ENCODE measurements around the gene NDC1.
A peak's percentile ranks its signal among the peaks of the same experiment; 100 is the strongest.
"Not testable (repeated sequence)": the region's sequence is repeated elsewhere in the genome, so short reads cannot be mapped to it uniquely, and the experiment has no call there.

The NDC1 gene, protein sequence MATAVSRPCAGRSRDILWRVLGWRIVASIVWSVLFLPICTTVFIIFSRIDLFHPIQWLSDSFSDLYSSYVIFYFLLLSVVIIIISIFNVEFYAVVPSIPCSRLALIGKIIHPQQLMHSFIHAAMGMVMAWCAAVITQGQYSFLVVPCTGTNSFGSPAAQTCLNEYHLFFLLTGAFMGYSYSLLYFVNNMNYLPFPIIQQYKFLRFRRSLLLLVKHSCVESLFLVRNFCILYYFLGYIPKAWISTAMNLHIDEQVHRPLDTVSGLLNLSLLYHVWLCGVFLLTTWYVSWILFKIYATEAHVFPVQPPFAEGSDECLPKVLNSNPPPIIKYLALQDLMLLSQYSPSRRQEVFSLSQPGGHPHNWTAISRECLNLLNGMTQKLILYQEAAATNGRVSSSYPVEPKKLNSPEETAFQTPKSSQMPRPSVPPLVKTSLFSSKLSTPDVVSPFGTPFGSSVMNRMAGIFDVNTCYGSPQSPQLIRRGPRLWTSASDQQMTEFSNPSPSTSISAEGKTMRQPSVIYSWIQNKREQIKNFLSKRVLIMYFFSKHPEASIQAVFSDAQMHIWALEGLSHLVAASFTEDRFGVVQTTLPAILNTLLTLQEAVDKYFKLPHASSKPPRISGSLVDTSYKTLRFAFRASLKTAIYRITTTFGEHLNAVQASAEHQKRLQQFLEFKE

GRCh38 chr1:53837924-53838653 is at the start of gene NDC1:
NDC1 (minus strand) TSS chr1:53838296; CDS start chr1:53838261, 35 bp downstream.
- DNase-seq (ENCODE audit: low spot score), result peak; percentile 89

GRCh38 chr1:53883600-53883999 is 45.5 kb upstream of the NDC1 start:
- not testable (repeated sequence) for DNase-seq (ENCODE audit: low spot score)

DNA sequence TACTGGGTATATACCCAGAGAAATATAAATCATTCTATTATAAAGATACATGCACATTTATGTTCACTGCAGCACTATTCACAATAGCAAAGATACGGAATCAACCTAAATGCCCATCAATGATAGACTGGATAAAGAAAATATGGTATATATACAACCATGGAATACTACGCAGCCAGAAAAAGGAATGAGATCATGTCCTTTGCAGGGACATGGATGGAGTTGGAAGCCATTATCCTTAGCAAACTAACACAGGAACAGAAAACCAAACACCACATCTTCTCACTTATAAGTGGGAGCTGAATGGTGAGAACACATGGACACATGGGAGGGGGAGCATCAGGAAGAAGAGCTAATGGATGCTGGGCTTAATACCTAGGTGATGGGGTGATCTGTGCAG is 43.8 kb upstream of the NDC1 start:
- not testable (repeated sequence) for DNase-seq (ENCODE audit: low spot score)

DNA sequence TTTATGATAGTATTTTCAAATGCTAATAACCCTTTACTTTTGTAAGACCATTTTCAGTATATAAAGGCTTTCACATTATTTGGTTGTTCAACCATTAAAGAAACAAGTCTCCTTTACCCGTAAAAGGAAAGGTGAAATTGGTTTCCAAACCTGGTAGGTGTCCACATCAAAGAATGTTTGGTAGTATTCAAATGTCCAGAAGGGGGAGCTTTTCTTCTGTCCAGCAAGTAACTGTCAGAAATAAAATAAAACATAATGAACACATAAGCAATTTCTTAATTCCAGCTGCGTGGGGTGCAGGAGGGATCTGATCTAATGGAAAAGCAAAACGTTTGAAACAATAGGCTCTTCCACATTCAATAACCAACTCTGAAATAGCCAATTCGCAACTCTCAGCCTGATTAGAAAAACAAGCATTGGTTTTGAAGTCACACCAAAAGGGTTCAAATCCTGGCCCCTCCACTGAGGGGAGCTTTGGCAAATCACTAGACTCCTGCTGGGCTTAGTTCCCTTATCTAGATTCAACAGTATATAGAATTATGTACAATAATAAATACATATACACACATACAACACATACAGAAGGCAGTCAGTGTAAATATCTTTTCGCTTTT is 40.5 kb upstream of the NDC1 start:
- DNase-seq (ENCODE audit: low spot score), result no peak

DNA sequence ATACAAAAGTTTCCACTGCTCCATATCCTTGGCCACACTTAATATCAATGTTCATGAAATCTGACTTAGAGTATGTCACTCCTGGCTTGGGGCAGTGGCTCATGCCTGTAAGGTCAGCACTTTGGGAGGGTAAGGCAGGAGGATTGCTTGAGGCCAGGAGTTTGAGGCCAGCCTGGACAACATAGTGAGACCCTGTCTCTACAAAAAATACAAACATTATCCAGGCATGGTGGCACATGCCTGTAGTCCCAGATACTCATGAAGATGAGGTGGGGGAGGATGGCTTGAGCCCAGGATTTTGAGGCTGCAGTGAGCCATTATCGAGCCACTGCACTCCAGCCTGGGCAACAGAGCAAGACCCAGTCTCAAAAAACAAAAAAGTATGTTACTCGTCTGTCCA is 37.1 kb upstream of the NDC1 start:
- DNase-seq (ENCODE audit: low spot score), result not testable (repeated sequence)

DNA sequence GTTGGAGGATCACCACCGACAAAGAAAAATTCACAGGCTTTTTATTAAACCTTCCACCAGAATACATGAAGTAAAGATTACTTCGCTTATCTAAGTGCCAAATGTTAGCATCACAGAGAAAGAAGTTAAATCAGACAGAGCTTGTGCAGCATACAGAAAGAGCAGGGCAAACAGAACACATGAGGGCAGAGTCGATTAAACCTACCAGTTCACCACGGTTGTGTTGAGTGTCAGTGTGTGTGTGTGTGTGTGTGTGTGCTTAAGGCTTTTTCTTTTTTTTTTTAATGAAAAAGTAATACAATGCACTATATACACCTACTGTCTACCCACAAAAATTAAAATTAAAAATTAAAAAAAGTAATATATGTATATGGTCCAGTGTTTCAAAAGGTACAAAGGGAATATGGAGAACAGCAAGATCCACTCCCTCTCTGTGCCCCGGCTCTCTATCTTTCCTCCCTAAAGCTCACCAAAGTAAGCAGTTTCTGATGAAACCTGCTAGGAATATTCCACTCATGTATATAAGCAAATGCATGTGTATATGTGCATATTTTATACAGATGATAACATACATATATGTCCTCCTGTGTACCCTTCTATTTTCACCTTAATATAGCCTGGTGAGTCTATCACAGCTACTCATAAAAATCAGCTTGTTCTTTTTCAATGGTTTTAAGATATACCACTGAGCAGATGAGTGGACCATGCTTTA is 33.8 kb upstream of the NDC1 start:
- no peak for DNase-seq (ENCODE audit: low spot score)

- DNase-seq (ENCODE audit: low spot score), result no peak
Measured at GRCh38 chr1:53871221-53871620, 33.1 kb upstream of the NDC1 start.

- DNase-seq (ENCODE audit: low spot score), result no peak
Measured at GRCh38 chr1:53869454-53870117, 31.5 kb upstream of the NDC1 start.

GRCh38 chr1:53868565-53868964 is 30.5 kb upstream of the NDC1 start:
- no peak for DNase-seq (ENCODE audit: low spot score)

DNA sequence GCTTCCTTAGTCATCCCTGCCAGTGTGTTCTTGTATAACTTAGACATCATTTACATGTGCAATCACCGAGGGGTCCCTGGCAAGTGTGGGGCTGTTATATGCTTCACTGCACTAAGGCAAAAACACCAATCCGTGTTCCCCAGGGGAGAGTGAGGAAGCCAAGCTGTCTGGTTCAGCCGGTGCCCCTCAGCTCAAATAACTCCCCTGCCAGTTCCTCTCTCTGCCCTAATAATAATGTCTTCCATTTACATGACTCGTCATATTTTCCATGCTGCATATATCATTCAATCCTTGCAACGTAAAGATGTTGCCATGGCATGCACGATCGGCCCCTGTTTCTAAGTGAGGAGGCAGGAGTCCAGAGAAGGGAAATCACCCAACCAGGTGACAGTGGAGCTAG is 24.4 kb upstream of the NDC1 start:
- no peak for DNase-seq (ENCODE audit: low spot score)

GRCh38 chr1:53860967-53861411 is 22.9 kb upstream of the NDC1 start:
- peak; percentile 52 for DNase-seq (ENCODE audit: low spot score)

- no peak for DNase-seq (ENCODE audit: low spot score)
Measured at GRCh38 chr1:53851571-53852285, 13.6 kb upstream of the NDC1 start.

GRCh38 chr1:53850082-53850673 is 12.1 kb upstream of the NDC1 start:
- DNase-seq (ENCODE audit: low spot score), result no peak

DNA sequence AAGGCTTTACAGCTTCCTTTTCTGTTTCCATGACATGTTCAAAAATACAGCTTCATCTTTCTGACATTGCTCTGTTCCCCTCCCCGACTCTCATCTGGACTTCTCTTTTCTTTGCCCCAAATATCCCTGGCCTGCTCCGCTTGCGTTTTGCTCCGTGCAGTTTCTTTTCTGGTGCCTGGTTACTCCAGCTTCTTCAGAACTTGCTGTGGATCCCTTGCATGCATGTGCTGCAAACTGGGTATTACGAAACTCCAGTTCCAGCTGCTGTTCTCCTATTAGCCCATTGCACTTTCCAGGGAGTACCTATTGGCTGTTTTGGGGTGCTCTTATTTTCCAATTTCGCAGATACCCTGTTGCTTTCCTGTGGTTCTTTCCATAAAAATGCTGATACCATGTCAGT is 9.9 kb upstream of the NDC1 start:
- no peak for DNase-seq (ENCODE audit: low spot score)

DNA sequence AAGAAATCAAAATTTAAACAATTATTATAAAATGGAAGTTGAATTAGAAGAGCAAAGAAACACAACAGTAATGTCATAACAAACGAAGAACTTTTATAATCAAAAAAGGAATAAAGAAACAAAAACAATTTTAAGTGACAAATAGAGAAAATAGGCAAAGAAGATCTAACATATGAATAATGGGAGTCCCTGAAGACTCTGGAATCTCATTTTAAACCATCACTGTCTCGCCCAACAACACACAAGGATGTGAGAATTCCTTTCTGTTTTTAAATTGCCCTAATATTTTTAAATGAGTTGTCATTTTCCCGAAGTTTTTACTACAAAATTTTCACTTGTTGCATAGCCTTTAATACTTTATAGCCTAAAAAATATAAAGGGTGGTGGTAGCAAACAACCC is 4.3 kb upstream of the NDC1 start:
- no peak for DNase-seq (ENCODE audit: low spot score)

DNA sequence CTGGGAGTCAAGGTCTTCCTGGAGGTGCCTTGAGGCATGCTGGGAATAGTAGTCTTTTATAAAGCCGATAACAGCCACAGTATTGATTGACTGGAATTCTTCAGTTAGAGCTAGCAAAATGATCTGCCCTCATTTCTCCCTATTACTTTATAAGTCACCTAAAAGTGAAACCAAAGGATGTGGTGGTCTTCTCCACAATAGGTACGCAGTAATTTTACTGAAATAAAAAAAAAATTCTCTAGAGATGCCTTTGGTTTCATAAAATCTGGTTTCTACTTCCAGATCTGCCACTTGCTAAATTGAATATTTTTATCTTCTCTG is 518 bp upstream of the NDC1 start:
- DNase-seq (ENCODE audit: low spot score), result no peak

GRCh38 chr1:53837646-53837923 is 511 bp downstream of the NDC1 start:
- no peak for DNase-seq (ENCODE audit: low spot score)

DNA sequence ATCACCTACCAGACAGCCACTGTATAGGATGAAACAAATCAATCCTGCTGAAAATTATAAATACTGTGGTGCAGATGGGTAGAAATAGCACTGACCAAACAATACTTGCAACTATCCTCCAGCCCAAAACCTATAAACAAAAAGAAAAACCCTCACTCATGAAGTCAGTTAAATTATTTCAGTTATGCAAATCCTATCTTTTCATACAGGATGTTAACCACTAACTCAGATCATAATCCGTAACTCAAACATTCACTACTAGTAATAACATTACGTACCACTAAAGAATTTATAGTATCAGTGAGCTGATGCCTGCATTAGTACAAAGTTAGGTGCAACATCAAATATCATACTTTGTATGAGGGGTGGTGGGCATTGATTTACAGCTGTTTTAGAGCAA is 2.6 kb downstream of the NDC1 start:
- DNase-seq (ENCODE audit: low spot score), result no peak

- DNase-seq (ENCODE audit: low spot score), result no peak
Measured at GRCh38 chr1:53834776-53835175, 3.3 kb downstream of the NDC1 start.

GRCh38 chr1:53833393-53833792 is 4.7 kb downstream of the NDC1 start:
- no peak for DNase-seq (ENCODE audit: low spot score)

DNA sequence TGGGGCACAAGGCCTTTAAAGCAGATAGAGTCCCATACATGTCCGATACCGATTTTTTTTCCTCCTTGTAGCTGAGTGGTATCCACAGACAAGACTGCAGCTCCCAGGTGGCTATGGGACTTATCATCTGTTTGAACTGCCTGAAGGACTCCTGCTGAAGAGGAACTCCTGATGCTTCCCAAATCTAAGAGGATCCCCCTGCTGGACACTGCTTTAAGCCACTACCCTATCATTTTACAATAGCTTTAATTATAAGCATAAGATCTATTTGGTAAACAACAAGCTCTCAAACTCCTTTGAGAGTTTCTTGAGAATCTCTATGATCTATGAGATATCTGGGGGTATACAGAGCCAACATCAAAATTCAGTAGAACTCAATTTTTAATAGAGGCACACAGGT is 11.7 kb downstream of the NDC1 start:
- DNase-seq (ENCODE audit: low spot score), result no peak

All from HuH-7 (cell line).